Neural cell (in vitro differentiated cells): ENCODE data around the gene CBL. TPM values are rescaled to one million over a fixed set of nuclear protein-coding genes. Genes with fewer than 3 reads are reported as not detected.

ENCODE experiments used
- H2AFZ ChIP-seq: fragments of 200-600, 300-800 bp; sonication (generic), shearing (Covaris generic); 2 replicates; pipeline ENCODE4 v1.6.0; 2014; ENCODE audit warnings: low read depth, mild to moderate bottlenecking, antibody characterized with exemption, low read length, moderate library complexity
- H3F3A ChIP-seq: fragments of 200-600 bp; shearing (Covaris generic); 2 replicates; pipeline ENCODE4 v1.6.1; 2016; ENCODE audit warnings: mild to moderate bottlenecking, moderate library complexity, mixed read lengths, antibody characterized with exemption, low read length; ENCODE audit not compliant: insufficient read depth, poor library complexity, severe bottlenecking
- H3K27ac ChIP-seq: fragments of 200-600, 300-800 bp; sonication (generic), shearing (Covaris generic); 2 replicates; pipeline ENCODE4 v1.5.1; 2014; ENCODE audit warnings: mild to moderate bottlenecking, low read length, moderate library complexity
- H3K27me3 ChIP-seq: fragments of 300-800, 200-600 bp; sonication (generic), shearing (Covaris generic); 2 replicates; pipeline ENCODE4 v1.6.0; 2014; ENCODE audit warnings: mild to moderate bottlenecking, low read depth, low read length, moderate library complexity; ENCODE audit not compliant: insufficient read depth
- H3K36me3 ChIP-seq: fragments of 300-800, 200-600 bp; sonication (generic), shearing (Covaris generic); 2 replicates; pipeline ENCODE4 v1.5.1; 2014; ENCODE audit warnings: mild to moderate bottlenecking, antibody characterized with exemption, low read length, moderate library complexity; ENCODE audit not compliant: insufficient read depth
- H3K4me2 ChIP-seq: fragments of 300-800, 200-600 bp; sonication (generic), shearing (Covaris generic); 2 replicates; pipeline ENCODE4 v1.6.0; 2014; ENCODE audit warnings: mild to moderate bottlenecking, low read length
- H3K4me3 ChIP-seq: fragments of 300-800, 200-600 bp; sonication (generic), shearing (Covaris generic); 2 replicates; pipeline ENCODE4 v1.5.1; 2014; ENCODE audit warnings: mild to moderate bottlenecking, low read length, moderate library complexity
- H3K79me2 ChIP-seq: fragments of 200-600 bp; shearing (Covaris generic); replicated peaks from 2 replicates; pipeline ENCODE4 v1.6.0; 2014; ENCODE audit warnings: mild to moderate bottlenecking, low read length, moderate library complexity; ENCODE audit not compliant: insufficient read depth
- H3K9ac ChIP-seq: fragments of 300-800, 200-600 bp; sonication (generic), shearing (Covaris generic); 2 replicates; pipeline ENCODE4 v1.6.1; 2016; ENCODE audit warnings: mild to moderate bottlenecking, low read length, mixed read lengths
- H3K9me2 ChIP-seq: fragments of 200-600 bp; shearing (Covaris generic); 2 replicates; pipeline ENCODE4 v1.6.1; 2016; ENCODE audit warnings: mild to moderate bottlenecking, low read length, mixed read lengths; ENCODE audit not compliant: insufficient read depth
- H3K9me3 ChIP-seq: fragments of 200-600, 300-800 bp; sonication (generic), shearing (Covaris generic); 2 replicates; pipeline ENCODE4 v1.6.1; 2016; ENCODE audit warnings: mild to moderate bottlenecking, mixed run types, low read length, moderate library complexity, mixed read lengths
- H4K20me1 ChIP-seq: fragments of 200-600 bp; shearing (Covaris generic); 2 replicates; pipeline ENCODE4 v1.6.1; 2016; ENCODE audit warnings: mild to moderate bottlenecking, mixed run types; ENCODE audit not compliant: insufficient read depth
- CTCF ChIP-seq: fragments of 450-650 bp; IDR thresholded peaks from 2 replicates; pipeline ENCODE4 v1.5.1; 2014; ENCODE audit warnings: antibody characterized with exemption, mild to moderate bottlenecking, moderate library complexity; ENCODE audit not compliant: poor library complexity, severe bottlenecking
- EP300 ChIP-seq: fragments of 450-650 bp; conservative IDR thresholded peaks from 2 replicates; pipeline ENCODE4 v1.6.1; 2014; ENCODE audit warnings: antibody characterized with exemption, mild to moderate bottlenecking, moderate library complexity; ENCODE audit not compliant: poor library complexity, severe bottlenecking
- POLR2AphosphoS5 ChIP-seq: IDR thresholded peaks from 2 replicates; pipeline ENCODE4 v1.6.1; 2012
- RAD21 ChIP-seq: fragments of 450-650 bp; conservative IDR thresholded peaks from 2 replicates; pipeline ENCODE4 v1.6.1; 2014; ENCODE audit warnings: antibody characterized with exemption, mild to moderate bottlenecking, moderate library complexity
- REST ChIP-seq: IDR thresholded peaks from 2 replicates; pipeline ENCODE4 v1.6.1; 2012; ENCODE audit warnings: borderline replicate concordance
- TAF1 ChIP-seq: IDR thresholded peaks from 2 replicates; pipeline ENCODE4 v1.6.1; 2012; ENCODE audit warnings: low read depth
- polyA plus RNA-seq: library from polyadenylated mRNA; depleted of rRNA; stranded (reverse); fragments of >200 nt; gene quantifications from 2 replicates; pipeline ENCODE4 v1.2.3, GENCODE V29; 2014

CBL gene
- polyA plus RNA-seq, 1 donor from 2014 or later: 10.5 TPM

DNA sequence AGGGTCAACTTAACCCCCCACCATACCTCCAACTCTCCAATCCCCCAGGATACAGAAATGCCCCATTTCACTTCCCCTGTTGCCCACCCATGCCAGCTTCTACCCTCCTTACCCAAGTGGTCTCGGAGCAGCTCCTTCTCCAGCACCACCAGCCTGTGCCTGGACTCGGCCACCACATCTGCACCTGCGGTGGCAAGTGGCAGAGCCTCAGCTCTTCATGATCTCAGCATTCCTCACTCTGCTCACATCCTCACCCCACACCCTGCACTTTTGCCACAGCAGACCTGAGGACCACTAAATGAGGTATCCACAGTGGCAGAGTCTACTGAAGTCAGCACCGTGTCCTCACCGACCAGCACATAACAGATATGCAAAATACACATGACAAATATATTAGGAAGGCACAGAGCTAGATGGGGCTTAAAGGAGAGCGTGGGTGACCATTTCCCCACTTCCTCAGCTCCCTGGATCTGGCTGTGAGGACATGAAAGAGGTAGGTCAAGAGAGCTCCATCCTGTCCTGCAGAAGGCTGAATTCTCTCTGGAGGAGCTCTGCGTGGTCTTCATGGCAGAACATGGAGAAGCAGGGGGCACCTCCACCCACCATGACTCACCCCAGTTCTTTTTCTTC, 11.2 kb upstream of the CBL start:
- Histone ChIP-seq H3F3A (no peaks in the 10 kb centered on the region), H3K79me2 (no peaks in the 10 kb centered on the region), H3K27ac (no peak overlapping the region), H2AFZ (no peak overlapping the region), H4K20me1 (no peaks in the 10 kb centered on the region), H3K9me2 (no peaks in the 10 kb centered on the region), H3K9ac (no peak overlapping the region), H3K4me3 (no peak overlapping the region), H3K36me3 (no peaks in the 10 kb centered on the region), H3K4me2 (no peak overlapping the region), H3K27me3 (no peaks in the 10 kb centered on the region), H3K9me3 (no peaks in the 10 kb centered on the region)
- TF ChIP-seq RAD21: no peak
- no peak for TF ChIP-seq POLR2AphosphoS5
- no peak for TF ChIP-seq CTCF

DNA sequence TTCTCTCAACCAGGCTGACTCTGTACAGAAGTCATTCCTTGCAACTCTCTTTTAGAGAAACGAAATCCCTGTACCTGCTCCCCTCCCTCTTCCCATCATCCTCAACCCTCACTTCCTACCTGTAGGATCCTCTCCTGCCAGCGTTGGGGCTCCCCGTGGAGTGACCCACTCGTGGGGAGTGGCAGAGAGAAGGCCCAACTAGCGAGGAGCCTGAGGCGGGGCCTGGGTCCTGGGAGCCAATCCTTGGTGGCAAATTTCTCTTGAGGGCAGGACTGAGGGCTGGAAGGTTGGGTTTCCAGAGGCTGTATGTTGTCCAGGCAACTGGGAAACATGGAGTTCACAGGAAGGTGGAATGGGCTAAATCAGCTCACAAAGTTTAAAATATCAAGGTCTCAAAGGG, 10.5 kb upstream of the CBL start:
- Histone ChIP-seq H3K27ac (no peak overlapping the region), H2AFZ (no peak overlapping the region)

More for the DNA sequence above, 10.5 kb upstream of the CBL start:
- TF ChIP-seq REST (no peak), TAF1 (no peak), RAD21 (no peak), POLR2AphosphoS5 (no peak), EP300 (no peak)
- H4K20me1 ChIP-seq: no peaks in the 10 kb centered on the region
- no peaks in the 10 kb centered on the region for H3K27me3 ChIP-seq
- no peaks in the 10 kb centered on the region for H3K9me2 ChIP-seq
- H3K9ac ChIP-seq: no peak overlapping the region
- H3K4me2 ChIP-seq: no peak overlapping the region
- H3F3A ChIP-seq: no peaks in the 10 kb centered on the region
- no peaks in the 10 kb centered on the region for H3K79me2 ChIP-seq
- H3K36me3 ChIP-seq: no peaks in the 10 kb centered on the region
- H3K4me3 ChIP-seq: no peak overlapping the region
- H3K9me3 ChIP-seq: no peaks in the 10 kb centered on the region
